SIG-M5 treated with dmso at 0.1 percent for 504 hours (cell line): ENCODE data around the gene KDM5D.

Experiments used
- DNase-seq: peaks from one replicate; lab custom pipeline; 2025; ENCODE audit not compliant: unreplicated experiment; lab: John Stamatoyannopoulos, UW

The KDM5D gene

GRCh38 chrY:19744381-19745378 is at the start of gene KDM5D:
Gene KDM5D, minus strand, starts transcription at chrY:19744726. Its CDS starts 192 bp downstream, at chrY:19744534.
- DNase-seq = no peak

- DNase-seq = no peak
Measured at GRCh38 chrY:19768375-19768774, 23.8 kb upstream of the KDM5D start.

GRCh38 chrY:19743331-19743730 is 1.2 kb downstream of the KDM5D start:
- no peak for DNase-seq

GRCh38 chrY:19742153-19742552 is 2.4 kb downstream of the KDM5D start:
- DNase-seq = no peak

- no peak for DNase-seq
Measured at GRCh38 chrY:19734425-19734824, 10.1 kb downstream of the KDM5D start.

- DNase-seq = no peak
Measured at GRCh38 chrY:19717950-19718349, 26.6 kb downstream of the KDM5D start.

GRCh38 chrY:19717146-19717545 is 27.4 kb downstream of the KDM5D start:
- no peak for DNase-seq

- no peak for DNase-seq
Measured at GRCh38 chrY:19715226-19715625, 29.3 kb downstream of the KDM5D start.

GRCh38 chrY:19713430-19713829 is 31.1 kb downstream of the KDM5D start:
- no peak for DNase-seq

- no peak for DNase-seq
Measured at GRCh38 chrY:19706273-19706672, 38.3 kb downstream of the KDM5D start.

GRCh38 chrY:19698495-19698894 is 46.0 kb downstream of the KDM5D start:
- DNase-seq = no peak

GRCh38 chrY:19680821-19681220 is 63.7 kb downstream of the KDM5D start:
- no peak for DNase-seq
